Left lobe of liver (tissue), 2 donors: ENCODE results near the gene MCM8. TPM values are rescaled to one million over a fixed set of nuclear protein-coding genes. Genes with fewer than 3 reads are reported as not detected.
A peak's percentile ranks its signal among the peaks of the same experiment; 100 is the strongest.

Source experiments
- ATAC-seq: fragments of 200-7000 bp; cut with Tn5 transposase; one replicate; pipeline ENCODE4 v1.9.1; 2020; ENCODE audit warnings: mild to moderate bottlenecking, moderate library complexity
- DNase-seq: peaks from one replicate; pipeline ENCODE4 v3.0.0-alpha.2; 2020; ENCODE audit warnings: low spot score
- total RNA-seq: library from RNA; stranded (reverse); gene quantifications from one replicate; pipeline ENCODE4 v1.2.1, GENCODE V29; 2021
- donor health status: DM: no; HTN: no; CAD: no; lungs with moderate emphysema.
- donor health status: DM: no; HTN: yes; CAD: no.

MCM8 gene
- total RNA-seq, 1 donor from 2014 or later, result 1.4 TPM

- DNase-seq (no peak), ATAC-seq (no peak)
Measured at GRCh38 chr20:6040540-6040939, 90.1 kb downstream of the MCM8 start.

GRCh38 chr20:6040958-6041807 lies 90.7 kb downstream of the MCM8 start:
- peak; percentile 4 for ATAC-seq
- DNase-seq, result no peak

DNA sequence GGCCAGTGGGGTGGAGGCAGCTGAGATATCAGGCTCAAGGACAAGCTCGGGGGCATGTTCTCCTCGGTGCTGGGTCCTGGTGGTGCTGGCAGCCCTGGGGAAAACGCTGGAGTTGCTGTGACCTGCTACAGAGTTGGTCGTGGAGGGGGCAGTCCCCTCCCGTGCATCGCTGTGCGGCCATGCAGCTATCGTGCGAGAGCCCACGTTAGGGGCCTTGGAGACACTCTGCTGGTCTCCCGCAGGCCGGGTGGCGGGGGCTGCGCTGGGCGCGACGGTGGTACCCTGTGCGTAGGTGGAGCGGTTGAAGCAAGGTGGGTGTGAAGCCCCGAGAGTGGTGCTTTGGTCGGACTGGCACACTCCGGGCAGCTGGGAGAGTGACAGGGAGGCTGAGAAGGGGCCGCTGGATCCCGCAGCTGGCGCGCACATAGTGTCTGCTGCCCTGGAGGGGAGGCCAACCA lies 91.4 kb downstream of the MCM8 start:
- DNase-seq, result no peak
- peak; percentile 10 for ATAC-seq

DNA sequence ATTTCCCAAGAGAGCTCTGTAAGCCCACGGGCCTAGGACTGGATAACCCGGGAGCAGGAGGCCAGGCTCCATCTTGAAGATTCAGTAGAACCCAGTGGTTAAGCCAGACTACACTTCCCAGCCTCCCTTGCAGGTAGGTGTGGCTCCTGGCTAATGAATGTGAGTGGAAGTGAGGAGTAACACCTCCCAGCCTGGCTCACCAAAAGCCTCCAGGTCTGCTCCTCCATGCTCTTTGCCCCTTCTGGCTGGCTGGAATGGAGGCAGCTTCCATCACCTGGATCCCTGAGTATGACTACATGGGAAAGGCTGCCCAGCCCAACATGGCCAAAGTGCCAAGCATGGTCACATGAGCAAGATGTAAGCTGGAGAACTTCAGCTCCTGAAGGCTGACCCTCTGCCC lies 93.7 kb downstream of the MCM8 start:
- DNase-seq, result no peak
- ATAC-seq, result peak; percentile 71

GRCh38 chr20:6045566-6045965 lies 95.1 kb downstream of the MCM8 start:
- DNase-seq, result no peak
- no peak for ATAC-seq

DNA sequence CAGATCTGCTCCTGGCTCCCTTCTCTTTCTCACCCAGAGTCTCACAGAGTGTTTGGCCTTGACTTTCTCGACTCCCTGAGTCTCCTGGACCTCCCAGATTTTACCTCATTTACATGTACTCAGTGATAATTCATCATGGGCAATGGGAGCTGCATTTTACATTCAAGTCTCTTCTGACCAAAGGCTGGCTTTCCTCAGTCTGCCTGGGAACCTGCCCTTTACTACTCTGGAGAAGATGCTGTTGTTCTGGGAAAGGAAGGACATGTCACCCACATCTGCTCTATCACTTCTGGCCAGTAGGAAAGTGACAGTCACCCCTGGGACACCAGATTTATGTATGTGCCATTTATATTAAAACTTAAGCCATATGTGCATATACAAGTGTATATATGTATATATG lies 96.0 kb downstream of the MCM8 start:
- DNase-seq (no peak), ATAC-seq (no peak)

- no peak for ATAC-seq
- no peak for DNase-seq
Measured at GRCh38 chr20:6048391-6048790, 97.9 kb downstream of the MCM8 start.

Other genes with a start within 250 kb of the MCM8 start
- gene SHLD1, start 200.3 kb upstream of the MCM8 start, total RNA-seq, result 1.9 TPM
- gene CHGB, start 39.1 kb upstream of the MCM8 start, total RNA-seq, result 0.23 TPM
- 2.7 TPM for gene TRMT6, start 119 bp upstream of the MCM8 start, total RNA-seq
- gene CRLS1, start 55.5 kb downstream of the MCM8 start, total RNA-seq, result 67.6 TPM
- gene LRRN4, start 103.4 kb downstream of the MCM8 start, total RNA-seq, result 0.40 TPM
- 0.23 TPM for gene FERMT1, start 172.4 kb downstream of the MCM8 start, total RNA-seq